Vagina (tissue), 2 donors: ENCODE results near the gene NSUN2.

Source experiments
- POLR2A ChIP-seq, 2 donors: fragments of 450-650 bp; IDR thresholded peaks; one replicate each; pipeline ENCODE4 v1.6.1; 2017; ENCODE audit warnings: antibody characterized with exemption in 2 of 2, mild to moderate bottlenecking in 2 of 2, moderate library complexity in 2 of 2
- POLR2AphosphoS5 ChIP-seq, 2 donors: sonication (generic); formaldehyde crosslinking; IDR thresholded peaks; one replicate each; pipeline ENCODE4 v1.9.0; 2017; ENCODE audit warnings: antibody characterized with exemption in 2 of 2, mild to moderate bottlenecking in 2 of 2, low read depth in 1 of 2; ENCODE audit not compliant: insufficient read depth in 1 of 2
- TF ChIP-seq, protein P1 (sequence below), 3 experiments: fragments of 450-650 bp in 2 of 3; fragments of 200-600 bp in 1 of 3; sonication (generic) in 1 of 3; IDR thresholded peaks; one replicate each; pipeline ENCODE4 v1.5.1; 2017 to 2019; ENCODE audit warnings: antibody characterized with exemption in 3 of 3, mild to moderate bottlenecking in 2 of 3, moderate library complexity in 2 of 3

DNA sequence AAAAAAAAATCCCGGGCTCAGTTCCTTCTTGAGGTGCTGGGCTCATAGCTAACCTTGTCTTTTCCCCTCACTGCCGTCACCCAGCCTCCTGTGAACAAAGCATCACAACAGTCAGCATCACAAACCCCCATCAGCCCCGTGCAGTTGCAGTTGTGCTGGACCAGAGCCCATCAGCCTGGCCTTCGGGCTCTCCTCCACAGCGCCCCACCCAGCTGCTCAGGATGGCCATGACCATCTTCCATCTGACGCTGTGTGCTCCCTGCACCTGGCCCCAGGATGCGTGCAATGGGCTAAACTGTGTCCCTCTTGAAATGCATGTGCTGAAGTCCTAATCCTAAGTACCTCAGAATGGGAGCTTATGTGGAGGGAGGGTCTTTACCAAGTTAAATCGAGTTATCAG, 48.1 kb downstream of the NSUN2 start:
- no peak for TF ChIP-seq POLR2AphosphoS5 (IDR thresholded peaks at IDR 0.05; ENCODE audit: insufficient read depth in 1 of 2, low read depth in 1 of 2)
- TF ChIP-seq, protein P1, sequence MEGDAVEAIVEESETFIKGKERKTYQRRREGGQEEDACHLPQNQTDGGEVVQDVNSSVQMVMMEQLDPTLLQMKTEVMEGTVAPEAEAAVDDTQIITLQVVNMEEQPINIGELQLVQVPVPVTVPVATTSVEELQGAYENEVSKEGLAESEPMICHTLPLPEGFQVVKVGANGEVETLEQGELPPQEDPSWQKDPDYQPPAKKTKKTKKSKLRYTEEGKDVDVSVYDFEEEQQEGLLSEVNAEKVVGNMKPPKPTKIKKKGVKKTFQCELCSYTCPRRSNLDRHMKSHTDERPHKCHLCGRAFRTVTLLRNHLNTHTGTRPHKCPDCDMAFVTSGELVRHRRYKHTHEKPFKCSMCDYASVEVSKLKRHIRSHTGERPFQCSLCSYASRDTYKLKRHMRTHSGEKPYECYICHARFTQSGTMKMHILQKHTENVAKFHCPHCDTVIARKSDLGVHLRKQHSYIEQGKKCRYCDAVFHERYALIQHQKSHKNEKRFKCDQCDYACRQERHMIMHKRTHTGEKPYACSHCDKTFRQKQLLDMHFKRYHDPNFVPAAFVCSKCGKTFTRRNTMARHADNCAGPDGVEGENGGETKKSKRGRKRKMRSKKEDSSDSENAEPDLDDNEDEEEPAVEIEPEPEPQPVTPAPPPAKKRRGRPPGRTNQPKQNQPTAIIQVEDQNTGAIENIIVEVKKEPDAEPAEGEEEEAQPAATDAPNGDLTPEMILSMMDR (IDR thresholded peaks at IDR 0.05) = no peak
- TF ChIP-seq POLR2A (IDR thresholded peaks at IDR 0.05) = no peak
